ENCODE data around the gene MYOCOS. TPM values are rescaled to one million over a fixed set of nuclear protein-coding genes. Genes with fewer than 3 reads are reported as not detected.
"Not testable (repeated sequence)": the region's sequence is repeated elsewhere in the genome, so short reads cannot be mapped to it uniquely, and the experiment has no call there.

Gene MYOCOS
- total and polyA plus RNA-seq, 2 donors (not counting 3 experiments of a cell fraction or from before 2014, with no cell fraction given), result not detected

DNA sequence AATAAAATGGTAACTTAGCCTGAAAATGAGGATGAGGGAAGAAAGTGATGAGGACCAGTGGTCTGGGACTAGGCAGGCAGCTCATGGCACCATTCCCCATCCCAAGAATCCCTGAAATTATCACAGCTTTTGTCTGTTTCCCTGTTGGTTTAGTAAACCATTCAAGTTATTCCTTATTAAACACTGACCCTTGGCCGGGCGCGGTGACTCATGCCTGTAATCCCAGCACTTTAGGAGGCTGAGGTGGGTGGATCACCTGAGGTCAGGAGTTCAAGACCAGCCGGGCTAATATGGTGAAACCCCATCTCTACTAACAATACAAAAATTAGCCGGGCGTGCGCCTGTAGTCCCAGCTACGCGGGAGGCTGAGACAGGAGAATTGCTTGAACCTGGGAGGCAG lies 34.2 kb downstream of the MYOCOS start:
- H3K36me3 ChIP-seq (ENCODE audit: control insufficient read depth in 2 of 2, extremely low read depth in 1 of 2, insufficient read depth in 2 of 2, low read length in 2 of 2); H2AFZ ChIP-seq (ENCODE audit: low read depth, low read length); H3K27me3 ChIP-seq (ENCODE audit: control insufficient read depth in 2 of 2, insufficient read depth in 2 of 2, low read length in 2 of 2); H3K79me2 ChIP-seq (ENCODE audit: control insufficient read depth, insufficient read depth, low read length); H3K9me1 ChIP-seq (replicated peaks; ENCODE audit: control insufficient read depth, extremely low read depth, insufficient read depth, low read length); H3K4me2 ChIP-seq (ENCODE audit: insufficient read depth, low read length); dilution Hi-C loops (cut with MboI; ENCODE audit: extremely low pct_ligation_motif_present, low sequenced_read_pairs); POLR2A ChIA-PET; H3K9me3 ChIP-seq (replicated peaks; ENCODE audit: control insufficient read depth, insufficient read depth, low read length); DNase-seq (ENCODE audit: low read depth, low spot score); H3K9ac ChIP-seq (replicated peaks; ENCODE audit: extremely low read depth, insufficient read depth, low read length); H3K4me3 ChIP-seq (replicated peaks in 1 of 3; ENCODE audit: insufficient read depth in 1 of 3, low read depth in 1 of 3, low read length in 3 of 3); intact Hi-C loops (cut with micrococcal nuclease); BruUV-seq (replicated peaks); H3K27ac ChIP-seq (ENCODE audit: insufficient read depth, low read depth, low read length); H4K20me1 ChIP-seq (replicated peaks; ENCODE audit: control insufficient read depth, extremely low read depth, insufficient read depth, low read length); FAIRE-seq: not testable (repeated sequence)
- CTCF ChIA-PET, result interaction anchor here (2.6 to 4.9 kb wide), 2 partner anchors 11 to 60 kb away, joined by 34 to 86 read pairs; no protein-coding TSS in a partner anchor
- peaks cover 17% of the 10 kb centered on the region for H3K4me1 ChIP-seq (ENCODE audit: control insufficient read depth, extremely low read depth, insufficient read depth, low read length)

DNA sequence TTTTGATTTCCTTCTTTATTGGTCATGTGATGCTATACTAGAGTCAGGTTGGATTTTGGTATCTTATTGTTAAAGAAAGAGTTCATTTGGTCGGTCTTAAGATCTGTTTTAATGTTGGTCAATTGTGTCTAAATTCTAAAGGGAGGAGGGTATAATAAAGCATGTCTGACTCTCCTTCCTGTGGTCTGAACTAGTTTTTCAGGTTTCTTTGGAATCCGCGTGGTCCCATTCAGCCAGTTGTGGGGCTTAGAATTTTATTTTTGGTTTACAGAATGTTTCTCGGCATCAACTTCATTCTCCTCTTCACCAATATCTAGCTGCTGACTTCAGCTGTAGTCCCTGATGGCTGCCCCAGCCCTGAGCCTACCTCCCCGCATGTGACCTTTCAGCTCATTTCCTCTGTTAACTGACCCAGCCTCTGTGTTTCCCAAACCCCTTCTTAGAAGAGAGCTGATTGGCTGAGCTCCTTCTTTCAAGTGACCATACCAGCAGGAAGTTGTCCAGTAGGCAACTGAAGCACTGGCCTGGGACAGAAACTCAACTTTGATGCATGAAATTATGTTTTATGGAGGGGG lies 39.1 kb downstream of the MYOCOS start:
- Histone ChIP-seq H3K27ac (ENCODE audit: insufficient read depth, low read depth, low read length) (no peak overlapping the region), H3K9ac (replicated peaks; ENCODE audit: extremely low read depth, insufficient read depth, low read length) (no peak overlapping the region), H3K27me3 (ENCODE audit: control insufficient read depth in 2 of 2, insufficient read depth in 2 of 2, low read length in 2 of 2) (no peaks in the 10 kb centered on the region), H3K4me2 (ENCODE audit: insufficient read depth, low read length) (no peak overlapping the region), H4K20me1 (replicated peaks; ENCODE audit: control insufficient read depth, extremely low read depth, insufficient read depth, low read length) (no peaks in the 10 kb centered on the region), H3K4me1 (ENCODE audit: control insufficient read depth, extremely low read depth, insufficient read depth, low read length) (no peaks in the 10 kb centered on the region), H3K79me2 (ENCODE audit: control insufficient read depth, insufficient read depth, low read length) (no peaks in the 10 kb centered on the region), H3K9me3 (replicated peaks; ENCODE audit: control insufficient read depth, insufficient read depth, low read length) (no peaks in the 10 kb centered on the region), H3K4me3 (replicated peaks in 1 of 3; ENCODE audit: insufficient read depth in 1 of 3, low read depth in 1 of 3, low read length in 3 of 3) (no peak overlapping the region), H3K36me3 (ENCODE audit: control insufficient read depth in 2 of 2, extremely low read depth in 1 of 2, insufficient read depth in 2 of 2, low read length in 2 of 2) (no peaks in the 10 kb centered on the region), H3K9me1 (replicated peaks; ENCODE audit: control insufficient read depth, extremely low read depth, insufficient read depth, low read length) (no peaks in the 10 kb centered on the region), H2AFZ (ENCODE audit: low read depth, low read length) (no peak overlapping the region)
- TF ChIP-seq CTCF (IDR thresholded peaks at IDR 0.05; ENCODE audit: extremely low read depth in 1 of 2, insufficient read depth in 1 of 2, low read depth in 1 of 2, low read length in 2 of 2) (no peak), FOS (IDR thresholded peaks at IDR 0.05; ENCODE audit: borderline replicate concordance, insufficient read depth, low read length) (no peak), MYC (IDR thresholded peaks at IDR 0.05; ENCODE audit: low read depth, low read length) (no peak), POLR2AphosphoS5 (IDR thresholded peaks at IDR 0.05; ENCODE audit: insufficient read depth, low read depth, low read length) (no peak), JUN (IDR thresholded peaks at IDR 0.05; ENCODE audit: borderline replicate concordance, insufficient read depth, insufficient read length, low read depth) (no peak), EZH2 (IDR thresholded peaks at IDR 0.05; ENCODE audit: borderline replicate concordance, low read depth, low read length, severe bottlenecking) (no peak), MAX (IDR thresholded peaks at IDR 0.05; ENCODE audit: insufficient read depth, insufficient read length) (no peak), GATA2 (IDR thresholded peaks at IDR 0.05; ENCODE audit: insufficient read depth, insufficient read length, low read depth, low read length) (no peak), POLR2A (IDR thresholded peaks at IDR 0.05; ENCODE audit: low read depth, low read length) (no peak)
- ChIA-PET CTCF (no interaction called here), POLR2A (no interaction called here)
- intact Hi-C loops (cut with micrococcal nuclease), result no loop called here
- DNase-seq (ENCODE audit: low read depth, low spot score) (no peak), FAIRE-seq (no peak)
- dilution Hi-C loops (cut with MboI; ENCODE audit: extremely low pct_ligation_motif_present, low sequenced_read_pairs), result no loop called here
- BruUV-seq (replicated peaks), result no TSS peak
